ENCODE results near the gene SLC6A16. TPM values are rescaled to one million over a fixed set of nuclear protein-coding genes. Genes with fewer than 3 reads are reported as not detected.
"Not testable (repeated sequence)": the region's sequence is repeated elsewhere in the genome, so short reads cannot be mapped to it uniquely, and the experiment has no call there.

The SLC6A16 gene
- total RNA-seq, 1 experiment from 2014 or later, result not detected

DNA sequence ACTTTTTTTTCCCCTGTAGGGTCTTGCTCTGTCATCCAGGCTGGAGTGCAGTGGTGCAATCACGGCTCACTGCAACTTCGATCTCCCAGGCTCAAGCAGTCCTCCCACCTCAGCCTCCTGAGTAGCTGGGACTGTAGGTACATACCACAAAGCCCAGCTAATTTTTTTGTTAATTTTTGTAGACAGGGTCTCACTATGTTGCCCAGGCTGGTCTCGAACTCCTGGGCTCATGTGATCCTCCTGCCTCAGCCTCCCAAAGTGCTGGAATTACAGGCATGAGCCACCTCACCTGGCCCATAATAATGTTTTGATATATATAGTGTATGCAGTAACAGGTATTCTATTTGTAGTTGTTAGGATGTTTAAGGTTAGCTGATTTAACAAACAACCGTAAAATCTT lies 6.2 kb upstream of the SLC6A16 start:
- DNase-seq (ENCODE audit: low spot score), result not testable (repeated sequence)

GRCh38 chr19:49328741-49329140 lies 3.8 kb upstream of the SLC6A16 start:
- DNase-seq (ENCODE audit: low spot score), result no peak

DNA sequence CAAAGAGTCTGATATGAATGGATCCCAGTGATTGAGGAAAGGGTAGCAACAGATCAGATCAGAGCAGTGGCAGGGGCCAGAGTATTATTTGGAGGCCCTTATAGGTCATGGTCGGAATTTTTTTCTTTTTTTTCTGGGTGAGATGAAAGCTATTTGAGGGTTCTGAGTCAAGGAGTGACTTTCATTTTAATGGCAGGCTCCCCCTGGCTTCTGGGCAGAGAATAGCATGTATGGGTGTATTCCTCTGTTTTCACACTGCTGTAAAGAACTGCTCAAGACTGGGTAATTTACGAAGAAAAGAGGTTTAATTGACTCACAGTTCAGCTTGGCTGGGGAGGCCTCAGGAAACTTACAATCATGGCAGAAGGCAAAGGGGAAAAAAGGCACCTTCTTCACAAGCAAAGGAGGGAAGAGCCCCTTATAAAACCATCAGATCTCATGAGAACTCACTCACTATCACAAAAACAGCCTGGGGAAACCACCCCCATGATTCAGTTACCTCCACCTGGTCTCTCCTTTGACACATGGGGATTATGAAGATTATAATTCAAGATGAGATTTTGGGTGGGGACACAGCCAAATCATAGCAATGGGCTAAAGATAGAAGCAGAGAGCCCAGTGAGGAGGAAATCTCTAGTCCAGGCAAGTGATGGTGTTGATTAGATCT lies 3.0 kb upstream of the SLC6A16 start:
- DNase-seq (ENCODE audit: low spot score), result peak; percentile 61

- DNase-seq (ENCODE audit: low spot score), result no peak
Measured at GRCh38 chr19:49326165-49326704, 1.2 kb upstream of the SLC6A16 start.

DNA sequence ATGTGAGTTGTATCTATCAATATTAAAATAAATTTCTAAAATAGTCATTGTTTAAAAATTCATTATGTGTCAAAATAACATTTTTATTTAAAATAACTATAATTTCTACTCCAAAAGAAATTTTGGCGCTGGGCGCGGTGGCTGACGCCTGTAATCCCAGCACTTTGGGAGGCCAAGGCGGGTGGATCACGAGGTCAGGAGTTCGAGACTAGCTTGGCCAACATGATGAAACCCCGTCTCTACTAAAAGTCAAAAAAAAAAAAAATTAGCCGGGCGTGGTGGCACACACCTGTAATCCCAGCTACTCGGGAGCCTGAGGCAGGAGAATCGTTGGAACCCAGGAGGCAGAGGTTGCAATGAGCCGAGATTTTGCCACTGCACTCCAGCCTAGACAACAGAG lies 765 bp upstream of the SLC6A16 start:
- DNase-seq (ENCODE audit: low spot score), result not testable (repeated sequence)

DNA sequence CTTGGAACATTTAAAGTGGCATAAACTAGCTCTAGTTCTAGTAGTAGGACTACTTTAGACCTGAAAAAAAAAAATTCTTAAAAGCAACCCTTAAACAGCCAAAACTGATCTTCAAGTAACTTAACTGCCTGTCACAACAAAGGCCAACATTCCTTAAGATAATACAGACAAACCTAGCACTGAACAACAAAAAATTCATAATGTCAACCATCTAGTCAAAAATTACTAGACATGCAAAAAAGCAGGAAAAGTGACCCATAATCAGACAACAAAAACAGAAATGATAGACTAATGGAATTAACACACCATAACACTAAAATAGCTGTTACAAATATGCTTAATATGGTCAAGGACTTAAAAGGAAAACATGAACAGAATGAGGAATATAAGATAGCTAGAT lies 6.7 kb downstream of the SLC6A16 start:
- no peak for DNase-seq (ENCODE audit: low spot score)

DNA sequence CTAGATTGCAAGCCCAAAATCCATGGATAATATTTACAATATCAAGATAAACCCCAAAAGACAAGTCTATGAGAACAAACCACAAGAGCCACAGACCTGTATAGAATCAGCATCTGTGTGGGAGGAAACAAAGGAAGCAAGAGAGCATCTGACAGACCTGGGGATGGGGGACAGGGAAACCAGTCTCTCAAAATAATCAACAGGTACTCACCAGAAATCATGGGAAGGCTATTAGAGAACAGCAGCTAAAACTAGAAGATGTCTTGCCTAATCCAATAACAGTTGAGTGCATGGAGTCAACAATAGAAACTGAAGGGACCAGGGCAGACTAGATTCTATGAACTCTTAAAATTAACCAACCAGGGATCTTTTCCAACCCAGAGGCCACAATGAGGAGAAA lies 8.7 kb downstream of the SLC6A16 start:
- DNase-seq (ENCODE audit: low spot score), result no peak

- no peak for DNase-seq (ENCODE audit: low spot score)
Measured at GRCh38 chr19:49315111-49315510, 9.9 kb downstream of the SLC6A16 start.

GRCh38 chr19:49309087-49309486 lies 15.9 kb downstream of the SLC6A16 start:
- no peak for DNase-seq (ENCODE audit: low spot score)

- peak; percentile 36 for DNase-seq (ENCODE audit: low spot score)
Measured at GRCh38 chr19:49306734-49307133, 18.3 kb downstream of the SLC6A16 start.

DNA sequence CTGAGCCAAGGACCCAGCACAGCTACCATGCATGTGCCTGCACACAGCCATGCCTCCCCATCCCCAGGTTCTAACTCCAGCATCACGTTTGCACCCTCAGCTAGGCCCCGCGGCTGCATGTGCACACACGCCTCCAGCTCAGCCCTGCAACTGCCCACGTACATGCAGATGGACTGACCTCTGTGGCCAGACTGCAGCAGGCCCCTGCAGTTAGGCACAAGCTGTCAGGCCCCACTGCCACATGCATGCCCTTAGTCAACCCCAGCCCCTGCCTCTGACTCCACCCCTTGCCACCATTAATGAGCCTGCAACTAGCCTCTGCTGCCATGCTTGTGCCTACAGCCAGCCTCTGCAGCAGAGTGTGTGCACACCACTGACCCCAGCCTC lies 23.1 kb downstream of the SLC6A16 start:
- DNase-seq (ENCODE audit: low spot score), result no peak

DNA sequence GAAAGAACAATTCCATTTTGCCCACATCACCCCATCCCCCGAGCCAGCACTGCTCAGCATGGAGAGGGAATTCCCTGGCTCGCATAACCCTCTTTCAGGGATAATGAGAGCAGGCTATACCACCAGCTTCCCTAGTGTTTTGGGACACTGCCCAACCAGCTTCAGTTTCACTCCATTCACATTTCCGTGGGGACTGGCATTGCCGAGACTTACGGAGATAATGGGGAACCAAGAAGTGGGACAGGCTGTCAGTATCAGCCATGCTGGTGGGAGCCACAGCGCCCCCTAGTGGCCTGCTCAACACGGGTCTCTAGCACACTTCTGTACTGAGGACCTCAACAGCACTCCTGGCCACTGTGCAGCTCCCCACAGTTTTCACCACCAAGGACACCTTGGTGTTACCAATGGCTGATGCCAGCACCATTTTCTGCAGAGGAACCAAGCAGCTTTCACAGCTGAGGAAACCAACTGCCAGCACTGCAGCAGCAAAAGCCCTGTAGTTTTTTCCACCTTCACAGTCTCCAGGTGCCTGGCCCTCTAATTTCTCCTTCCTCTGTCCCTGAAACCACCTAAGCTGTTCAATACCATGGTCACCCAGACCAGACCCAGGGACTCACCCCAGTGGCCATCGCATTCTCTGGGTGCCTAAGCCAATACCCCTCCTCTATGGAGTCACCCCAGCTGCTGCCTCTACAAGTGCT lies 23.7 kb downstream of the SLC6A16 start:
- DNase-seq (ENCODE audit: low spot score), result peak; percentile 90

DNA sequence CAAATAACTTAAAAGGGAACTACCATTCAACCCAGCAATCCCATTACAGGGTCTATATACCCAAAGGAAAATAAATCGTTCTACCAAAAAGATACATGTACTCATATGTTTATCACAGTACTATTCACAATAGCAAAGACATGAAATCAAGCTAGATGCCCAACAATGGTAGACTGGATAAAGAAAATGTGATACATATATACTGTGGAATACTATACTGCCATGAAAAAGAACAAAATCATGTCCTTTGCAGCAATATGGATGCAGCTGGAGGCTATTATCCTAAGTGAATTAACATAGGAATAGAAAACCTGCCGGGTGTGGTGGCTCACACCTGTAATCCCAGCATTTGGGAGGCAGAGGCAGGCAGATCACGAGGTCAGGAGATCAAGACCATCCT lies 26.3 kb downstream of the SLC6A16 start:
- DNase-seq (ENCODE audit: low spot score), result not testable (repeated sequence)

DNA sequence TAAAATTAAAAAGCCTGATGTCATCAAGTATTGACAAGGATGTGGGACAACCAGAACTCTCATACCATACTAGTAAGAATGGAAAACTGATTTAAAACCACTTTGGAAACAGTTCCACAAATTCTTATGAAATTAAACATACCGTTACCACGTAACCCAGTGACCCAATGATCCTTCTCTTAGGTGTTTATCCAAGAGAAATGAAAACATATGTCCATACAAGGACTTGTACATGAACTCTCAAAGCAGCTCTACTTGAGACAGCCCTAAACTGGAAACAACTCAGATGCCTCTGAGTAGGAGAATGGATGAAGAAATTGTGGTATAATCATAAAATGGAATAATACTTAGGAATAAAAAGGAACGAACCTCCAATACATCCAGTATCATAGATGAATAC lies 27.6 kb downstream of the SLC6A16 start:
- no peak for DNase-seq (ENCODE audit: low spot score)

DNA sequence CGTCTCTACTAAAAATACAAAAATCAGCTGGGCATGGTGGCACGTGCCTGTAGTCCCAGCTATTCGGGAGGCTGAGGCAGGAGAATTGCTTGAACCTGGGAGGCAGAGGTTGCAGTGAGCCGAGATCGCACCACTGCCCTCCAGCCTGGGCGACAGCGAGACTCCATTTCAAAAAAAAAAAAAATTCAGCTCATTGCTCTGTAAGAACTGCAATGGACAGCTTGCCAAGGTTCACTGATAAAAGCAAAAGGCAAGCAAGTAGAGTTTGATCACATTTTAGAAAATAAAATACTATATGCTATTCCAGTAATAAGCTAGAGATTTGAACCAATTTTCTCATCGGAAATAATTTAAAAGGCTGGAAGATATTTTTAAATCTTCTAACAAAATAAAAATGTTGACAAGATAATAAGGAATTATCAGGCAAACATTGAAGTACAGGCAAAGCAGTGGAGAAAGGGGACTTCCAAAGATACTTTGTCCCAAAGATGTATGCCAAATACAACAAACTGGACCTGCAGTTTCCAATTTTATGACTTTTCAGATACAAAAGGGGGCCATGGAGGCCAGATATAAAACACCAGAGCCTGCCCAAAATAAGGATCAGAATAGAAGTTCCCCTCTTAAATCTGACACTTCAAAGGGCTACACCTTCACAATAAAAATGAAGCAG lies 29.6 kb downstream of the SLC6A16 start:
- DNase-seq (ENCODE audit: low spot score), result no peak

DNA sequence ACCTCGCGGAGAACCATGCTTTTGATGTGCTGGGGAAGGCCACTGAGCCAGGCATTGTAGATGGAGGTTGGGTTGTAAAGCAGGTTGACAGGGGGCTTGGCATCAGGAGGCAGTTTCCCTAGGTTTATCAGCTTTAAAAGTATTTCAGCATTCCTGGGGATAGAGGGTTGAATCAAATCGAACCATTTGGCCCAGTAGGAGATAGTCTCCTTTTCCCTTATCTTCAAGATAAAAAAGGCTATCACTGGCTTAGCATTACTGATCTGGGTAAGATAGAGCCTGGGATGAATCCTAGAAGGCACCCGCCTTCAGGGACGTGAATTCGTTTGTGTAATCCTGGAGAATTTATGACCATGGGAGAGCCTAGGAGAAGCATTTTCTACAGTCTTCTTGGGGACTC lies 30.6 kb downstream of the SLC6A16 start:
- DNase-seq (ENCODE audit: low spot score), result no peak

DNA sequence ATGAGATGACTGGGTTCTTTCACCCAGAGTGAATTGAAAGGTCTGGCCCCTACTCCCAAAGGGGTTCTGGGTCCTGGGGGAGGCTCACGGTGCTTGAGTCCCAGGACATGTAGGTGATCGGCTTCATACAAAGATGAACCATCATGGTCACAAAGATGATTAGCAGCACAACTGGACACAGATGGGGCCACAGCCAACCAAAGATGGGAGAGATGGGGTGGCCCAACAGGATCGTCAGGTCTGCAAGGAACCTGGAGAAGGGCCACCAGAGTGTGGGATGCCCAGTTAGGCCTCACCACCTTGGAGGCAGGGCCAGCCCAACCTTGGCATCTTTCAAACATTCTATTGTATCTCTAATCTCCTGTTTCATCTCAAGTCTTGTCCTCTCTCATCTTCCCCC lies 34.5 kb downstream of the SLC6A16 start:
- DNase-seq (ENCODE audit: low spot score), result no peak

DNA sequence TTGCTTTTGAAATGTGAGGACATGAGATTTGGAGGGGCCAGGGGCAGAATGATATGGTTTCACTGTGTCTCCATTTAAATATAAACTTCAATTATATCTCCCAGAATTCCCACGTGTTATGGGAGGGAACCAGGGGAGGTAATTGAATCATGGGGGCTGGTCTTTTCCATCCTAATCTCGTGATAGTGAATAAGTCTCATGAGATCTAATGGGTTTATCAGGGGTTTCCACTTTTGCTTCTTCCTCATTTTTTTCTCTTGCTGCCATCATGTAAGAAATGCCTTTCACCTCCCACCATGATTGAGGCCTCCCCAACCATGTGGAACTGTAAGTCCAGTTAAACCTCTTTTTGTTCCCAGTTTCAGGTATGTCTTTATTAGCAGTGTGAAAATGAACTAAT lies 35.7 kb downstream of the SLC6A16 start:
- DNase-seq (ENCODE audit: low spot score), result not testable (repeated sequence)

- not testable (repeated sequence) for DNase-seq (ENCODE audit: low spot score)
Measured at GRCh38 chr19:49288205-49288604, 36.8 kb downstream of the SLC6A16 start.

GRCh38 chr19:49287141-49287770 lies 37.7 kb downstream of the SLC6A16 start:
- no peak for DNase-seq (ENCODE audit: low spot score)

DNA sequence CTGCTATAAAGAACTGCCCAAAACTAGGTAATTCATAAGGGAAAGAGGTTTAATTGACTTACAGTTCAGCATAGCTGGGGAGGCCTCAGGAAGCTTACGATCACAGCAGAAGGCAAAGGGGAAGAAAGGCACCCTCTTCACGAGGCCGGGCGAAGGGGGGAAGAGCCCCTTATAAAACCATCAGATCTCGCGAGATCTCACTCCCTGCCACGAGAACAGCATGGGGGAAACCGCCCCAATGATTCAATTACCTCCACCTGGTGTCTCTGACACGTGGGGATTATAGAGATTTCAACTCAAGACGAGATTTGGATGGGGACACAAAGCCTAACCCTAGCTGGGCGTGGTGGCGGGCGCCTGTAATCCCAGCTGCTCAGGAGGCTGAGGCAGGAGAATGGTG lies 42.8 kb downstream of the SLC6A16 start:
- DNase-seq (ENCODE audit: low spot score), result no peak

DNA sequence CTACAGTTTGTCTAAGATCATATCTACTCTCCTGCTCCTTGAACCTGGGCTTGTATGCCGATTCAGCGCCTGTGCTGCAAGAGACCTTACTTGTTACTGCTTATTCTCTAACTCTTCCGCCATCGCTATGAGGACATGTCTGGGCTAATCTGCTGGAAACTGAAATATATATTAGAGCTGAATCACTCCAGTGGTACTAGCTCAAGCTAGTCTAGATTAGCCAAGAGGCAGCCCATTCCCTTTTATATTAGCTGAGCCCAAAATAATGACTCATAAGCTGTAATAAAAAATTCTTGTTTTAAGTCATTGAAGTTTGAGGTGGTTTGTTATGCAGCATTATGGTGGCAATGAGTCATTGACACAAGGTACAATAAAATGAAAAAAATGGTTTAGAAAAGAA lies 52.8 kb downstream of the SLC6A16 start:
- no peak for DNase-seq (ENCODE audit: low spot score)

Measured in HT-29 (cell line).